Smooth muscle cell (in vitro differentiated cells): ENCODE data around the gene ZNF580. TPM values are rescaled to one million over a fixed set of nuclear protein-coding genes. Genes with fewer than 3 reads are reported as not detected.

Experiments
- DNase-seq: peaks from one replicate; lab custom pipeline; 2025; ENCODE audit not compliant: unreplicated experiment; lab: John Stamatoyannopoulos, UW
- H2AFZ ChIP-seq: fragments of 200-600 bp; sonication (generic); 2 replicates; pipeline ENCODE4 v1.6.0; 2016; ENCODE audit warnings: antibody characterized with exemption, low read depth, mild to moderate bottlenecking
- H3F3A ChIP-seq: fragments of 200-600 bp; sonication (generic); 2 replicates; pipeline ENCODE4 v1.6.0; 2017; ENCODE audit warnings: antibody characterized with exemption, low read depth
- H3K27ac ChIP-seq: fragments of 200-600 bp; sonication (generic); 2 replicates; pipeline ENCODE4 v1.5.1; 2016; ENCODE audit warnings: low read depth, mild to moderate bottlenecking
- H3K27me3 ChIP-seq: fragments of 200-600 bp; sonication (generic); 2 replicates; pipeline ENCODE4 v1.6.1; 2016; ENCODE audit warnings: low read depth, mild to moderate bottlenecking
- H3K36me3 ChIP-seq: fragments of 200-600 bp; sonication (generic); 2 replicates; pipeline ENCODE4 v1.5.1; 2016; ENCODE audit warnings: low read depth
- H3K4me1 ChIP-seq: fragments of 200-600 bp; sonication (generic); 2 replicates; pipeline ENCODE4 v1.5.1; 2016; ENCODE audit warnings: low read depth
- H3K4me2 ChIP-seq: fragments of 200-600 bp; sonication (generic); 2 replicates; pipeline ENCODE4 v1.6.0; 2016; ENCODE audit warnings: mild to moderate bottlenecking
- H3K4me3 ChIP-seq: fragments of 200-600 bp; sonication (generic); 2 replicates; pipeline ENCODE4 v1.5.1; 2016; ENCODE audit warnings: mild to moderate bottlenecking
- H3K79me2 ChIP-seq: fragments of 200-600 bp; sonication (generic); 2 replicates; pipeline ENCODE4 v1.6.0; 2016; ENCODE audit warnings: low read depth, mild to moderate bottlenecking
- H3K9ac ChIP-seq: fragments of 200-600 bp; sonication (generic); 2 replicates; pipeline ENCODE4 v1.6.0; 2016; ENCODE audit warnings: low read depth
- H3K9me3 ChIP-seq: fragments of 200-600 bp; sonication (generic); replicated peaks from 2 replicates; pipeline ENCODE4 v1.5.1; 2016; ENCODE audit warnings: low read depth
- H4K20me1 ChIP-seq: fragments of 200-600 bp; sonication (generic); 2 replicates; pipeline ENCODE4 v1.6.0; 2016; ENCODE audit warnings: low read depth
- WGBS: methylation state at CpG from one replicate; pipeline ENCODE4 v1.1.7; 2016; ENCODE audit warnings: low lambda C conversion rate; 5-methylcytosine and 5-hydroxymethylcytosine counted together
- polyA plus RNA-seq: library from polyadenylated mRNA; unstranded; fragments of >200 nt; fragmentation: Nextera tagmentation; extraction: Ambion mirVana; gene quantifications from 2 replicates; pipeline ENCODE4 v1.2.1, GENCODE V29; 2016
- total RNA-seq: library from RNA; depleted of rRNA; stranded (reverse); fragments of >200 nt; gene quantifications from 2 replicates; pipeline ENCODE4 v1.2.3, GENCODE V29; 2014
- TF ChIP-seq, protein P1 (sequence below): fragments of 200-600 bp; sonication (generic); IDR thresholded peaks from 2 replicates; pipeline ENCODE4 v1.5.1; 2017; ENCODE audit warnings: borderline replicate concordance, mild to moderate bottlenecking, antibody characterized with exemption; ENCODE audit not compliant: insufficient read depth, poor library complexity, severe bottlenecking

Gene ZNF580
- total and polyA plus RNA-seq, 2 experiments from 2014 or later = 11.9 to 76.8 TPM

DNA sequence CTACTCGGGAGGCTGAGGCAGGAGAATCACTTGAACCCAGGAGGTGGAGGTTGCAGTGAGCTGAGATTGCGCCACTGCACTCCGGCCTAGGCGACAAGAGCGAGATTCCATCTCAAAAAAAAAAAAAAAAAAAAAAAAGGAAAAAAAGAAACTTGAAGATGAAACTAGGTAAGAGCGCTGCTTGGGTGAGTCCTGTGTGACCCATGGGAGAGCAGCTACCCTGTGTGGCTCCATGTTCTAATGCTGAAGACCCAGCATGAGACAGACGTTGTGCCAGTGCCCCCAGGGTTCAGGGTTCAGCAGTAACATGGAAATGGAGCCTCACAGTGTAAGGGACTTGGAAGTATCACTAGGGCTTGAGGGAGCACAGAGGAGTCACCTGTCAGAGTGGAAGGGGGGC is 22.4 kb upstream of the ZNF580 start:
- peaks cover 3% of the 10 kb centered on the region for H4K20me1 ChIP-seq
- no peak for DNase-seq
- TF ChIP-seq, protein P1, sequence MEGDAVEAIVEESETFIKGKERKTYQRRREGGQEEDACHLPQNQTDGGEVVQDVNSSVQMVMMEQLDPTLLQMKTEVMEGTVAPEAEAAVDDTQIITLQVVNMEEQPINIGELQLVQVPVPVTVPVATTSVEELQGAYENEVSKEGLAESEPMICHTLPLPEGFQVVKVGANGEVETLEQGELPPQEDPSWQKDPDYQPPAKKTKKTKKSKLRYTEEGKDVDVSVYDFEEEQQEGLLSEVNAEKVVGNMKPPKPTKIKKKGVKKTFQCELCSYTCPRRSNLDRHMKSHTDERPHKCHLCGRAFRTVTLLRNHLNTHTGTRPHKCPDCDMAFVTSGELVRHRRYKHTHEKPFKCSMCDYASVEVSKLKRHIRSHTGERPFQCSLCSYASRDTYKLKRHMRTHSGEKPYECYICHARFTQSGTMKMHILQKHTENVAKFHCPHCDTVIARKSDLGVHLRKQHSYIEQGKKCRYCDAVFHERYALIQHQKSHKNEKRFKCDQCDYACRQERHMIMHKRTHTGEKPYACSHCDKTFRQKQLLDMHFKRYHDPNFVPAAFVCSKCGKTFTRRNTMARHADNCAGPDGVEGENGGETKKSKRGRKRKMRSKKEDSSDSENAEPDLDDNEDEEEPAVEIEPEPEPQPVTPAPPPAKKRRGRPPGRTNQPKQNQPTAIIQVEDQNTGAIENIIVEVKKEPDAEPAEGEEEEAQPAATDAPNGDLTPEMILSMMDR = no peak
- no peak overlapping the region for H3K4me2 ChIP-seq
- H3F3A ChIP-seq = peaks cover 7% of the 10 kb centered on the region
- no peaks in the 10 kb centered on the region for H3K4me1 ChIP-seq
- H3K36me3 ChIP-seq = no peaks in the 10 kb centered on the region
- no peak overlapping the region for H3K27ac ChIP-seq
- no peaks in the 10 kb centered on the region for H3K9me3 ChIP-seq
- no peak overlapping the region for H3K9ac ChIP-seq
- no peak overlapping the region for H2AFZ ChIP-seq
- no peaks in the 10 kb centered on the region for H3K27me3 ChIP-seq
- H3K79me2 ChIP-seq = no peaks in the 10 kb centered on the region
- H3K4me3 ChIP-seq = no peak overlapping the region
- 98% methylated on average over 7 of the region's 7 CpGs for WGBS

DNA sequence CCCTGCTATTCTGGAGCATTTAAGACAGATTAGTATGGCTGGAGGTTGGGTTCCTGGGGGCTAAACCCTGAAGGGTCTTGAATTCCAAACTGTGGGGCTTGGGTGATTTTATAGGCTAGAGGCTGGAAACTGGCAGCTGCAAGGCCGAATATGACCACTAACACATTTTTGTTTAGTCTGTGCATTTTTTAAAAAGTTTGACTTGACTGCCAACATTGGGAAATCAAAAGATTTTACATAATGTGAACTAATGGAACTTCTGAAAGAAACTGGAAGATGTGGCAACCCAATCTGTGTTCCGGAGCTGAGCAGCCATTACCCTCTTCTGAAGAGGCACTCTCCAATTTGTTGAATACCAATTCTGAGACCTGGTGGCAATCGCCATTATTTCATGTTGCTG is 21.5 kb upstream of the ZNF580 start:
- Histone ChIP-seq H3K4me1 (no peaks in the 10 kb centered on the region), H3K9me3 (no peaks in the 10 kb centered on the region), H3K9ac (no peak overlapping the region), H3K4me3 (no peak overlapping the region), H3K36me3 (no peaks in the 10 kb centered on the region), H3K4me2 (no peak overlapping the region), H2AFZ (no peak overlapping the region), H3F3A (peaks cover 12% of the 10 kb centered on the region), H3K27me3 (no peaks in the 10 kb centered on the region), H3K79me2 (no peaks in the 10 kb centered on the region), H4K20me1 (peaks cover 8% of the 10 kb centered on the region), H3K27ac (no peak overlapping the region)
- WGBS = 80% methylated on average over 3 of the region's 3 CpGs
- TF ChIP-seq, protein P1 = no peak
- DNase-seq = no peak

DNA sequence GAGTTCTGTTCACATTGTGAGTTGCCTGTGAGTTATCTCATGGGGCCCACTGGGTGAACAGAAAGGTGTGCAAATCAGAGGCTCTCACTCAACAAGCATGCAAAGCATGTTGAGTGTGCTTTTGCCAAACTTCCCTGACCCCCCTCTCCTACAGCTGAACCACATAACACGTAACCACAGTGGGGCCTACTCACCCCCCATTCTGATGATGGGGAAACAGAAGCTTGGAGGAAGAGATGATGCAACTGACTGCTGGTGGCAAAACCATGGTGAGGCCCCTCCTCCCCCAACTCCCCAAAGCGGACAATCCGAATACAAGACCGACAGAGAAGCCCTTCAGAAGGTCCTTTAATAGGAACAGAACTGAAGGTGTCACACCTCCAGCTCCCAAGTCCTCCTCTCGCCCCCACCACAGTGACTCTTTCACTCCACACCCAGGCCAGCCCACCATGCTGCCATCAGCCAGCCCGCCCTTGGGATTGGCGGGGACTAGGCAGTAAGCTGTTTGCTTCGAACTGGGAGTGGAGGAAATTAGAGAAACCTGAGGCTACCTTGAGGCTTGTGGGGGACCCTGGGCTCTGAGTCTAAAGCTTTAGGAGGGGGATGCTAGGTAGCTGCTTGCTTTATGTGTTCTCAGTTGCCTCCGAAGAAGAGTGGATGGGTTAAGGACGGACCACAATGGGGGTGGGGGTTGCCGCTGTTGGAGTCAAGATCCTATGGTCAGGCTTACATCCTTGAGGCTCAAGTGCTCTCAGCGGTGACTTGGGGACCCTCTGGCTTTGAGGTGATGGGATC is 20.2 kb upstream of the ZNF580 start:
- Histone ChIP-seq H3K27ac (no peak overlapping the region), H3K4me1 (no peaks in the 10 kb centered on the region), H3F3A (peaks cover 12% of the 10 kb centered on the region), H3K4me3 (no peak overlapping the region), H3K4me2 (no peak overlapping the region), H3K27me3 (no peaks in the 10 kb centered on the region), H3K36me3 (no peaks in the 10 kb centered on the region), H4K20me1 (peaks cover 8% of the 10 kb centered on the region), H3K9me3 (no peaks in the 10 kb centered on the region), H3K9ac (no peak overlapping the region), H2AFZ (no peak overlapping the region), H3K79me2 (no peaks in the 10 kb centered on the region)
- DNase-seq = no peak
- TF ChIP-seq, protein P1 = no peak
- WGBS = 97% methylated on average over 12 of the region's 12 CpGs

DNA sequence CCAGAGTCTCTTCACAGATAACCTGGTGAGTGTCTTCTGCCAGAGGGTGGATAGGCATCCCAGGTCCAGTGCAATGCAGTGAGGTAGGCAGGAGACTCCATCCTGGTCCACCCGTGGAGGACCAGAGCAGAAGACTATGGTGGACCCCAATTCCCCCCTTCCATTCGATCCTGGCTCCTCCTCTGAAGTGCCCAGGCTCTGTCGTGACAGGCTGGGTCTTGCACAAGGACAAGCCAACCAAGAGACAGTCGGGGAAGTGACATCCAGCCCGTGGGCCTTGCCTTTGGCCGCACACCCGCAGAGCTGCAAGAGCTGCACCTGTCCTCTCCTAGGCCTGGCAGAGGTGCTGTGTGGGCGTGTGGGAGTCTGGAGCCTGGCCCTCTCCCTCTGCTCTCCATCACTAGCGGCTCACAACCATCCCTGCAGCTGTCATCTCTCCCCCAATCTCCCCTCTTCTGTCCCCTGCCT is 19.6 kb upstream of the ZNF580 start:
- Histone ChIP-seq H3K9me3 (no peaks in the 10 kb centered on the region), H3F3A (peaks cover 12% of the 10 kb centered on the region), H3K27ac (no peak overlapping the region), H3K9ac (no peak overlapping the region), H4K20me1 (peaks cover 8% of the 10 kb centered on the region), H3K27me3 (no peaks in the 10 kb centered on the region), H3K4me2 (no peak overlapping the region), H3K4me1 (no peaks in the 10 kb centered on the region), H2AFZ (no peak overlapping the region), H3K36me3 (no peaks in the 10 kb centered on the region), H3K4me3 (no peak overlapping the region), H3K79me2 (no peaks in the 10 kb centered on the region)
- 98% methylated on average over 9 of the region's 9 CpGs for WGBS
- DNase-seq = no peak
- TF ChIP-seq, protein P1 = no peak
